HCT116 (cell line): ENCODE results near the gene GATA3. TPM values are rescaled to one million over a fixed set of nuclear protein-coding genes. Genes with fewer than 3 reads are reported as not detected.

Source experiments
- ATAC-seq: fragments of 200-7000 bp; cut with Tn5 transposase; 2 replicates; pipeline ENCODE4 v1.9.1; 2020; ENCODE audit warnings: mild to moderate bottlenecking, moderate library complexity
- BruUV-seq: library from RNA; stranded (reverse); fragments of 400-500 nt; replicated peaks from 2 replicates; lab custom pipeline; 2021; lab: Mats Ljungman, UMichigan
- CTCF ChIA-PET: fragments of 300-600 bp; sonication (Branson Sonifier 250); formaldehyde crosslinking; loops from one replicate; lab custom pipeline; 2021; ENCODE audit warnings: antibody characterized with exemption; lab: Charles Lee
- POLR2A ChIA-PET: fragments of 300-600, 350-600 bp; sonication (Branson Sonifier 250); formaldehyde crosslinking; loops from one replicate; lab custom pipeline; 2021; ENCODE audit warnings: antibody characterized with exemption; lab: Charles Lee
- RAD21 ChIA-PET, 2 experiments: fragments of 300-600 bp; sonication (Branson Sonifier 250); formaldehyde crosslinking; loops; one replicate each; lab custom pipeline; 2023; ENCODE audit warnings: low total read pairs in 2 of 2; ENCODE audit not compliant: uncharacterized antibody in 2 of 2, unreplicated experiment in 2 of 2, low non-redundant PET in 1 of 2; lab: Charles Lee
- DNase-seq: peaks from one replicate; pipeline ENCODE4 v3.0.0-alpha.2; 2010; ENCODE audit warnings: low read depth, low spot score
- H2AFZ ChIP-seq: fragments of 200-600 bp; shearing (Covaris generic), sonication (generic); 2 replicates; pipeline ENCODE4 v1.6.1; 2017; ENCODE audit warnings: low read depth, mixed run types, mixed read lengths, antibody characterized with exemption, low read length; ENCODE audit not compliant: poor library complexity, severe bottlenecking
- H3K27ac ChIP-seq: 2 replicates; pipeline ENCODE4 v1.5.1; 2012; ENCODE audit warnings: low read depth, low read length
- H3K27me3 ChIP-seq: fragments of 200-600 bp; sonication (generic); 2 replicates; pipeline ENCODE4 v1.6.1; 2016; ENCODE audit warnings: mixed run types, low read length, mixed read lengths; ENCODE audit not compliant: insufficient read depth
- H3K36me3 ChIP-seq, 2 experiments: fragments of 200-500 bp in 1 of 2; fragments of 200-600 bp in 1 of 2; sonication (Bioruptor generic) in 1 of 2; sonication (generic) in 1 of 2; 2 replicates each; pipeline versions ENCODE4 v1.5.1 to v1.6.1; 2014 to 2016; ENCODE audit warnings: low read length in 2 of 2, inconsistent platforms in 1 of 2, mixed read lengths in 1 of 2, mixed run types in 1 of 2; ENCODE audit not compliant: insufficient read depth in 2 of 2, control insufficient read depth in 1 of 2
- H3K4me1 ChIP-seq, 2 experiments: fragments of 200-600 bp in 1 of 2; sonication (generic) in 1 of 2; 2 replicates each; pipeline versions ENCODE4 v1.5.1 to v1.6.1; 2012 to 2017; ENCODE audit warnings: low read length in 2 of 2, inconsistent platforms in 1 of 2, mild to moderate bottlenecking in 1 of 2, mixed read lengths in 1 of 2, mixed run types in 1 of 2, moderate library complexity in 1 of 2; ENCODE audit not compliant: insufficient read depth in 2 of 2, control insufficient read depth in 1 of 2
- H3K4me2 ChIP-seq: fragments of 200-600 bp; sonication (generic); 2 replicates; pipeline ENCODE4 v1.6.1; 2017; ENCODE audit warnings: mixed run types, low read length, mixed read lengths
- H3K4me3 ChIP-seq, 2 experiments: fragments of 200-600 bp in 1 of 2; sonication (generic) in 1 of 2; replicated peaks in 1 of 2; 2 replicates each; pipeline ENCODE4 v1.5.1; 2011 to 2016; ENCODE audit warnings: low read length in 2 of 2, control low read depth in 1 of 2, low read depth in 1 of 2, mild to moderate bottlenecking in 1 of 2, mixed read lengths in 1 of 2, mixed run types in 1 of 2
- H3K79me2 ChIP-seq: fragments of 200-600 bp; sonication (generic); 2 replicates; pipeline ENCODE4 v1.6.1; 2017; ENCODE audit warnings: mild to moderate bottlenecking, mixed run types, low read length, moderate library complexity, mixed read lengths; ENCODE audit not compliant: insufficient read depth
- H3K9ac ChIP-seq: fragments of 200-600 bp; sonication (generic); 2 replicates; pipeline ENCODE4 v1.6.1; 2016; ENCODE audit warnings: low read length, mixed read lengths
- H3K9me2 ChIP-seq: fragments of 200-600 bp; sonication (generic), shearing (Covaris generic); 2 replicates; pipeline ENCODE4 v1.6.1; 2017; ENCODE audit warnings: mixed run types, mild to moderate bottlenecking, moderate library complexity; ENCODE audit not compliant: insufficient read depth
- H3K9me3 ChIP-seq, 2 experiments: fragments of 200-500 bp in 1 of 2; fragments of 200-600 bp in 1 of 2; sonication (Bioruptor generic) in 1 of 2; sonication (generic) in 1 of 2; 2 replicates each; pipeline ENCODE4 v1.6.1; 2014 to 2017; ENCODE audit warnings: low read length in 2 of 2, mixed read lengths in 2 of 2, inconsistent platforms in 1 of 2, low read depth in 1 of 2, mild to moderate bottlenecking in 1 of 2, mixed run types in 1 of 2, moderate library complexity in 1 of 2; ENCODE audit not compliant: control insufficient read depth in 1 of 2, insufficient read depth in 1 of 2
- H4K20me1 ChIP-seq: fragments of 200-600 bp; sonication (generic), shearing (Covaris generic); 2 replicates; pipeline ENCODE4 v1.6.1; 2017; ENCODE audit warnings: mixed run types, mild to moderate bottlenecking, moderate library complexity; ENCODE audit not compliant: insufficient read depth
- CBX3 ChIP-seq: IDR thresholded peaks from 2 replicates; pipeline ENCODE4 v1.6.1; 2012; ENCODE audit warnings: low read depth
- EGR1 ChIP-seq: IDR thresholded peaks from 2 replicates; pipeline ENCODE4 v1.6.1; 2012; ENCODE audit warnings: low read depth
- ELF1 ChIP-seq: IDR thresholded peaks from 2 replicates; pipeline ENCODE4 v1.6.1; 2012; ENCODE audit warnings: low read depth, borderline replicate concordance
- EZH2 ChIP-seq: fragments of 200-600 bp; sonication (generic); IDR thresholded peaks from 2 replicates; pipeline ENCODE4 v1.6.1; 2017; ENCODE audit warnings: antibody characterized with exemption, mixed run types
- EZH2phosphoT487 ChIP-seq: fragments of 200-600 bp; IDR thresholded peaks from 2 replicates; pipeline ENCODE4 v1.6.1; 2018; ENCODE audit warnings: antibody characterized with exemption, borderline replicate concordance
- JUND ChIP-seq: IDR thresholded peaks from 2 replicates; pipeline ENCODE4 v1.6.1; 2012
- RAD21 ChIP-seq: IDR thresholded peaks from 2 replicates; pipeline ENCODE4 v1.6.1; 2012; ENCODE audit warnings: low read depth, mild to moderate bottlenecking
- SIN3A ChIP-seq: IDR thresholded peaks from 2 replicates; pipeline ENCODE4 v1.6.1; 2012; ENCODE audit warnings: low read depth
- SP1 ChIP-seq: IDR thresholded peaks from 2 replicates; pipeline ENCODE4 v1.6.1; 2012; ENCODE audit warnings: low read depth
- TCF7L2 ChIP-seq: IDR thresholded peaks from 2 replicates; pipeline ENCODE4 v1.7.0; 2011; ENCODE audit warnings: borderline replicate concordance, inconsistent platforms; ENCODE audit not compliant: insufficient read depth, insufficient read length; ENCODE audit errors: extremely low read depth
- ZFX ChIP-seq: fragments of 450-650 bp; IDR thresholded peaks from 2 replicates; pipeline ENCODE4 v1.6.1; 2017
- ZNF274 ChIP-seq: fragments of 200-500 bp; sonication (Bioruptor generic); IDR thresholded peaks from 2 replicates; pipeline ENCODE4 v1.6.1; 2014; ENCODE audit warnings: mild to moderate bottlenecking, low read depth, low read length, inconsistent platforms
- intact Hi-C: fragments of 100-400 bp; cut with micrococcal nuclease; formaldehyde crosslinking; loops from 2 replicates; pipeline ENCODE4 v1.10.0; 2022
- total RNA-seq: library from RNA; stranded (reverse); gene quantifications from one replicate; pipeline ENCODE4 v1.2.1, GENCODE V29; 2021; ENCODE audit not compliant: unreplicated experiment
- TF ChIP-seq, protein P1 (sequence below): IDR thresholded peaks from 2 replicates; pipeline ENCODE4 v1.6.1; 2012; ENCODE audit warnings: low read depth
- TF ChIP-seq, protein P2 (sequence below): IDR thresholded peaks from 2 replicates; pipeline ENCODE4 v1.6.1; 2012
- TF ChIP-seq, protein P3 (sequence below), 3 experiments: fragments of 200-600 bp in 1 of 3; sonication (generic) in 1 of 3; IDR thresholded peaks in 2 of 3; conservative IDR thresholded peaks in 1 of 3; 2 replicates each; pipeline ENCODE4 v1.5.1; 2012 to 2017; ENCODE audit warnings: low read depth in 2 of 3, low read length in 2 of 3, antibody characterized with exemption in 1 of 3, borderline replicate concordance in 1 of 3, control low read depth in 1 of 3, mild to moderate bottlenecking in 1 of 3, mixed read lengths in 1 of 3, mixed run types in 1 of 3, moderate library complexity in 1 of 3; ENCODE audit not compliant: insufficient read depth in 1 of 3

GATA3 gene
- total RNA-seq, 1 experiment from 2014 or later = 2.7 TPM

DNA sequence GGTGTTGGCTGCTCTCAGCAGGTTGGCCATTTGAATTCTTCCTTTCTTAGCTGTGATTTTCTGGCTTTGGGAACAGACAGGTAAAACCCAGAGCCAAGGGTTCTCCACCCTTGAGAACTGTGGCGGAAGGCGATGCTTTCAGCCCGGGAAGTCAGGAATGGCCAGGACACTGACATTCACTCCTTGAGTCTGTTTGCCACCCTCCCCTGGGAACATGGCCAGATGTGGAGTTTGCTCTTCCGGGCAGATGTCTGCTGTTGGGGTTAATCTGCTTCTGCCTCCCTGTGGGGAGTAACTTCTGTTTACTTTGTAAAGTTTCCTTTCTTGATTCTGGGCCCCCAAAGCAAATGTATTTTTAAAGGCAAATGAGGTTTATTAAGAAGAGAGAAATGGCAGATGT, 17.7 kb downstream of the GATA3 start:
- ChIA-PET RAD21 (no interaction called here), POLR2A (no interaction called here), CTCF (no interaction called here)
- Histone ChIP-seq H3K4me1 (no peaks in the 10 kb centered on the region), H3K36me3 (no peaks in the 10 kb centered on the region; a peak in 1 of 4 replicates), H3K27me3 (no peaks in the 10 kb centered on the region), H3K9me2 (no peaks in the 10 kb centered on the region), H3K27ac (no peak overlapping the region), H3K9me3 (no peaks in the 10 kb centered on the region), H3K79me2 (no peaks in the 10 kb centered on the region), H4K20me1 (no peaks in the 10 kb centered on the region), H3K9ac (no peak overlapping the region), H3K4me2 (no peak overlapping the region), H3K4me3 (no peak overlapping the region), H2AFZ (no peak overlapping the region)
- ATAC-seq (no peak), DNase-seq (no peak)
- BruUV-seq = no TSS peak
- intact Hi-C loops = no loop called here
- no peak for TF ChIP-seq SP1
- TF ChIP-seq, protein P1, sequence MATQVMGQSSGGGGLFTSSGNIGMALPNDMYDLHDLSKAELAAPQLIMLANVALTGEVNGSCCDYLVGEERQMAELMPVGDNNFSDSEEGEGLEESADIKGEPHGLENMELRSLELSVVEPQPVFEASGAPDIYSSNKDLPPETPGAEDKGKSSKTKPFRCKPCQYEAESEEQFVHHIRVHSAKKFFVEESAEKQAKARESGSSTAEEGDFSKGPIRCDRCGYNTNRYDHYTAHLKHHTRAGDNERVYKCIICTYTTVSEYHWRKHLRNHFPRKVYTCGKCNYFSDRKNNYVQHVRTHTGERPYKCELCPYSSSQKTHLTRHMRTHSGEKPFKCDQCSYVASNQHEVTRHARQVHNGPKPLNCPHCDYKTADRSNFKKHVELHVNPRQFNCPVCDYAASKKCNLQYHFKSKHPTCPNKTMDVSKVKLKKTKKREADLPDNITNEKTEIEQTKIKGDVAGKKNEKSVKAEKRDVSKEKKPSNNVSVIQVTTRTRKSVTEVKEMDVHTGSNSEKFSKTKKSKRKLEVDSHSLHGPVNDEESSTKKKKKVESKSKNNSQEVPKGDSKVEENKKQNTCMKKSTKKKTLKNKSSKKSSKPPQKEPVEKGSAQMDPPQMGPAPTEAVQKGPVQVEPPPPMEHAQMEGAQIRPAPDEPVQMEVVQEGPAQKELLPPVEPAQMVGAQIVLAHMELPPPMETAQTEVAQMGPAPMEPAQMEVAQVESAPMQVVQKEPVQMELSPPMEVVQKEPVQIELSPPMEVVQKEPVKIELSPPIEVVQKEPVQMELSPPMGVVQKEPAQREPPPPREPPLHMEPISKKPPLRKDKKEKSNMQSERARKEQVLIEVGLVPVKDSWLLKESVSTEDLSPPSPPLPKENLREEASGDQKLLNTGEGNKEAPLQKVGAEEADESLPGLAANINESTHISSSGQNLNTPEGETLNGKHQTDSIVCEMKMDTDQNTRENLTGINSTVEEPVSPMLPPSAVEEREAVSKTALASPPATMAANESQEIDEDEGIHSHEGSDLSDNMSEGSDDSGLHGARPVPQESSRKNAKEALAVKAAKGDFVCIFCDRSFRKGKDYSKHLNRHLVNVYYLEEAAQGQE = no peak
- TF ChIP-seq JUND = no peak
- TF ChIP-seq EZH2 = no peak
- TF ChIP-seq EGR1 = no peak

DNA sequence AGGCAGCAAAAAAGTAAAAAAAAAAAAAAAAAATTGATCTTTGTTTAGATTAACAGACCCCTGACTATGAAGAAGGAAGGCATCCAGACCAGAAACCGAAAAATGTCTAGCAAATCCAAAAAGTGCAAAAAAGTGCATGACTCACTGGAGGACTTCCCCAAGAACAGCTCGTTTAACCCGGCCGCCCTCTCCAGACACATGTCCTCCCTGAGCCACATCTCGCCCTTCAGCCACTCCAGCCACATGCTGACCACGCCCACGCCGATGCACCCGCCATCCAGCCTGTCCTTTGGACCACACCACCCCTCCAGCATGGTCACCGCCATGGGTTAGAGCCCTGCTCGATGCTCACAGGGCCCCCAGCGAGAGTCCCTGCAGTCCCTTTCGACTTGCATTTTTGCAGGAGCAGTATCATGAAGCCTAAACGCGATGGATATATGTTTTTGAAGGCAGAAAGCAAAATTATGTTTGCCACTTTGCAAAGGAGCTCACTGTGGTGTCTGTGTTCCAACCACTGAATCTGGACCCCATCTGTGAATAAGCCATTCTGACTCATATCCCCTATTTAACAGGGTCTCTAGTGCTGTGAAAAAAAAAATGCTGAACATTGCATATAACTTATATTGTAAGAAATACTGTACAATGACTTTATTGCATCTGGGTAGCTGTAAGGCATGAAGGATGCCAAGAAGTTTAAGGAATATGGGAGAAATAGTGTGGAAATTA, 19.4 kb downstream of the GATA3 start:
- Histone ChIP-seq H3K9me3 (no peaks in the 10 kb centered on the region), H2AFZ (no peak overlapping the region), H3K79me2 (no peaks in the 10 kb centered on the region), H3K4me1 (no peaks in the 10 kb centered on the region), H3K36me3 (no peaks in the 10 kb centered on the region; a peak in 1 of 4 replicates), H3K27ac (no peak overlapping the region), H3K4me3 (no peak overlapping the region), H4K20me1 (no peaks in the 10 kb centered on the region), H3K27me3 (no peaks in the 10 kb centered on the region), H3K9ac (no peak overlapping the region), H3K4me2 (no peak overlapping the region), H3K9me2 (no peaks in the 10 kb centered on the region)
- POLR2A ChIA-PET = no interaction called here
- no TSS peak for BruUV-seq
- CTCF ChIA-PET = no interaction called here
- DNase-seq (no peak), ATAC-seq (no peak)
- intact Hi-C loops = no loop called here
- RAD21 ChIA-PET = no interaction called here
- no peak for TF ChIP-seq CBX3
- TF ChIP-seq EZH2phosphoT487 = no peak
- TF ChIP-seq, protein P2, sequence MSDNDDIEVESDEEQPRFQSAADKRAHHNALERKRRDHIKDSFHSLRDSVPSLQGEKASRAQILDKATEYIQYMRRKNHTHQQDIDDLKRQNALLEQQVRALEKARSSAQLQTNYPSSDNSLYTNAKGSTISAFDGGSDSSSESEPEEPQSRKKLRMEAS = no peak
- no peak for TF ChIP-seq SIN3A
- TF ChIP-seq, protein P3, sequence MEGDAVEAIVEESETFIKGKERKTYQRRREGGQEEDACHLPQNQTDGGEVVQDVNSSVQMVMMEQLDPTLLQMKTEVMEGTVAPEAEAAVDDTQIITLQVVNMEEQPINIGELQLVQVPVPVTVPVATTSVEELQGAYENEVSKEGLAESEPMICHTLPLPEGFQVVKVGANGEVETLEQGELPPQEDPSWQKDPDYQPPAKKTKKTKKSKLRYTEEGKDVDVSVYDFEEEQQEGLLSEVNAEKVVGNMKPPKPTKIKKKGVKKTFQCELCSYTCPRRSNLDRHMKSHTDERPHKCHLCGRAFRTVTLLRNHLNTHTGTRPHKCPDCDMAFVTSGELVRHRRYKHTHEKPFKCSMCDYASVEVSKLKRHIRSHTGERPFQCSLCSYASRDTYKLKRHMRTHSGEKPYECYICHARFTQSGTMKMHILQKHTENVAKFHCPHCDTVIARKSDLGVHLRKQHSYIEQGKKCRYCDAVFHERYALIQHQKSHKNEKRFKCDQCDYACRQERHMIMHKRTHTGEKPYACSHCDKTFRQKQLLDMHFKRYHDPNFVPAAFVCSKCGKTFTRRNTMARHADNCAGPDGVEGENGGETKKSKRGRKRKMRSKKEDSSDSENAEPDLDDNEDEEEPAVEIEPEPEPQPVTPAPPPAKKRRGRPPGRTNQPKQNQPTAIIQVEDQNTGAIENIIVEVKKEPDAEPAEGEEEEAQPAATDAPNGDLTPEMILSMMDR (IDR thresholded peaks at IDR 0.05 in 2 of 3, conservative IDR thresholded peaks at IDR 0.05 in 1 of 3; ENCODE audit: borderline replicate concordance in 1 of 3, insufficient read depth in 1 of 3, low read depth in 2 of 3, low read length in 2 of 3) = no peak
- TF ChIP-seq ELF1 = no peak
- no peak for TF ChIP-seq RAD21
- TF ChIP-seq ZNF274 = no peak
- no peak for TF ChIP-seq TCF7L2
- no peak for TF ChIP-seq ZFX
